AG04450 (cell line): ENCODE data around the gene FAM187B. TPM values are rescaled to one million over a fixed set of nuclear protein-coding genes. Genes with fewer than 3 reads are reported as not detected.

Experiments
- CTCF ChIA-PET: fragments of 300-600, 350-600 bp; formaldehyde crosslinking; extraction: SDS; loops from one replicate; lab custom pipeline; 2022; ENCODE audit warnings: antibody characterized with exemption, inconsistent platforms; lab: Charles Lee
- POLR2A ChIA-PET: fragments of 350-600 bp; formaldehyde crosslinking; extraction: SDS; loops from one replicate; lab custom pipeline; 2021; ENCODE audit warnings: antibody characterized with exemption, inconsistent platforms; lab: Yijun Ruan, JAX
- DNase-seq: peaks from one replicate; pipeline ENCODE4 v3.0.0-alpha.2; 2011; ENCODE audit warnings: low read depth, low spot score
- H3K27ac ChIP-seq: one replicate; pipeline ENCODE4 v1.5.1; 2012; ENCODE audit warnings: low read depth, low read length, control low read depth
- H3K27me3 ChIP-seq: one replicate; pipeline ENCODE4 v1.6.0; 2012; ENCODE audit warnings: low read length; ENCODE audit not compliant: control insufficient read depth, insufficient read depth
- H3K4me3 ChIP-seq: 2 replicates; pipeline ENCODE4 v1.5.1; 2011; ENCODE audit warnings: mild to moderate bottlenecking, low read depth, low read length, control low read depth
- H3K9me3 ChIP-seq: 2 replicates; pipeline ENCODE4 v1.5.1; 2012; ENCODE audit warnings: low read length; ENCODE audit not compliant: control insufficient read depth, insufficient read depth
- CTCF ChIP-seq: IDR thresholded peaks from 2 replicates; pipeline ENCODE4 v1.5.1; 2011; ENCODE audit warnings: low read depth, low read length, control low read depth, inconsistent platforms
- polyA plus RNA-seq: library from polyadenylated mRNA; depleted of rRNA; stranded (reverse); fragments of >200 nt; gene quantifications from 2 replicates; pipeline ENCODE4 v1.2.3, GENCODE V29; 2011

Gene FAM187B
- polyA plus RNA-seq, 1 experiment, result not detected

- TF ChIP-seq CTCF, result no peak
- DNase-seq, result no peak
- POLR2A ChIA-PET, result interaction anchor here (0.6 kb wide), 1 partner anchor 317 kb away, joined by 3 read pairs; no protein-coding TSS in a partner anchor
- Histone ChIP-seq H3K27ac (peak overlapping the region; percentile 77), H3K9me3 (no peaks in the 10 kb centered on the region; the same call in 1 of the 2 replicates), H3K4me3 (peak overlapping the region; percentile 85), H3K27me3 (no peaks in the 10 kb centered on the region)
- CTCF ChIA-PET, result interaction anchor here (1.5 kb wide), 1 partner anchor 200 kb away, joined by 3 read pairs; no protein-coding TSS in a partner anchor
Measured at GRCh38 chr19:35266520-35267352, 38.2 kb upstream of the FAM187B start.

GRCh38 chr19:35265900-35266519 is 37.5 kb upstream of the FAM187B start:
- Histone ChIP-seq H3K4me3 (no peak overlapping the region), H3K27me3 (peaks cover under 1% of the 10 kb centered on the region), H3K9me3 (no peaks in the 10 kb centered on the region; the same call in 1 of the 2 replicates), H3K27ac (no peak overlapping the region)
- no peak for DNase-seq
- TF ChIP-seq CTCF, result no peak
- POLR2A ChIA-PET, result interaction anchor here (0.6 kb wide), 1 partner anchor 316 kb away, joined by 3 read pairs; no protein-coding TSS in a partner anchor
- CTCF ChIA-PET, result interaction anchor here (1.5 kb wide), 1 partner anchor 200 kb away, joined by 3 read pairs; no protein-coding TSS in a partner anchor

GRCh38 chr19:35265126-35265899 is 36.8 kb upstream of the FAM187B start:
- Histone ChIP-seq H3K27me3 (peaks cover 7% of the 10 kb centered on the region), H3K27ac (no peak overlapping the region), H3K4me3 (no peak overlapping the region), H3K9me3 (no peaks in the 10 kb centered on the region; the same call in 1 of the 2 replicates)
- ChIA-PET CTCF (interaction anchor here (0.5 kb wide), 1 partner anchor 31 kb away, joined by 3 read pairs; no protein-coding TSS in a partner anchor), POLR2A (no interaction called here)
- TF ChIP-seq CTCF, result no peak
- no peak for DNase-seq

GRCh38 chr19:35264268-35265125 is 36.0 kb upstream of the FAM187B start:
- no peak overlapping the region for H3K27ac ChIP-seq
- CTCF ChIA-PET, result interaction anchor here (0.9 kb wide), 1 partner anchor 246 kb away, joined by 3 read pairs; no protein-coding TSS in a partner anchor

More at GRCh38 chr19:35264268-35265125, 36.0 kb upstream of the FAM187B start:
- H3K4me3 ChIP-seq, result no peak overlapping the region
- H3K27me3 ChIP-seq, result peaks cover 7% of the 10 kb centered on the region
- H3K9me3 ChIP-seq, result no peaks in the 10 kb centered on the region; the same call in 1 of the 2 replicates
- no peak for DNase-seq
- POLR2A ChIA-PET, result interaction anchor here (0.7 kb wide), 1 partner anchor 220 kb away, joined by 4 read pairs; no protein-coding TSS in a partner anchor
- no peak for TF ChIP-seq CTCF
